HCT116 (cell line): ENCODE measurements around the gene NIN. TPM values are rescaled to one million over a fixed set of nuclear protein-coding genes. Genes with fewer than 3 reads are reported as not detected.

Experiments
- ATAC-seq: fragments of 200-7000 bp; cut with Tn5 transposase; 2 replicates; pipeline ENCODE4 v1.9.1; 2020; ENCODE audit warnings: mild to moderate bottlenecking, moderate library complexity
- BruUV-seq: library from RNA; stranded (reverse); fragments of 400-500 nt; replicated peaks from 2 replicates; lab custom pipeline; 2021; lab: Mats Ljungman, UMichigan
- CTCF ChIA-PET: fragments of 300-600 bp; sonication (Branson Sonifier 250); formaldehyde crosslinking; loops from one replicate; lab custom pipeline; 2021; ENCODE audit warnings: antibody characterized with exemption; lab: Charles Lee
- POLR2A ChIA-PET: fragments of 300-600, 350-600 bp; sonication (Branson Sonifier 250); formaldehyde crosslinking; loops from one replicate; lab custom pipeline; 2021; ENCODE audit warnings: antibody characterized with exemption; lab: Charles Lee
- RAD21 ChIA-PET, 2 experiments: fragments of 300-600 bp; sonication (Branson Sonifier 250); formaldehyde crosslinking; loops; one replicate each; lab custom pipeline; 2023; ENCODE audit warnings: low total read pairs in 2 of 2; ENCODE audit not compliant: uncharacterized antibody in 2 of 2, unreplicated experiment in 2 of 2, low non-redundant PET in 1 of 2; lab: Charles Lee
- DNase-seq: peaks from one replicate; pipeline ENCODE4 v3.0.0-alpha.2; 2010; ENCODE audit warnings: low read depth, low spot score
- H2AFZ ChIP-seq: fragments of 200-600 bp; shearing (Covaris generic), sonication (generic); 2 replicates; pipeline ENCODE4 v1.6.1; 2017; ENCODE audit warnings: low read depth, mixed run types, mixed read lengths, antibody characterized with exemption, low read length; ENCODE audit not compliant: poor library complexity, severe bottlenecking
- H3K27ac ChIP-seq: 2 replicates; pipeline ENCODE4 v1.5.1; 2012; ENCODE audit warnings: low read depth, low read length
- H3K27me3 ChIP-seq: fragments of 200-600 bp; sonication (generic); 2 replicates; pipeline ENCODE4 v1.6.1; 2016; ENCODE audit warnings: mixed run types, low read length, mixed read lengths; ENCODE audit not compliant: insufficient read depth
- H3K36me3 ChIP-seq, 2 experiments: fragments of 200-500 bp in 1 of 2; fragments of 200-600 bp in 1 of 2; sonication (Bioruptor generic) in 1 of 2; sonication (generic) in 1 of 2; 2 replicates each; pipeline versions ENCODE4 v1.5.1 to v1.6.1; 2014 to 2016; ENCODE audit warnings: low read length in 2 of 2, inconsistent platforms in 1 of 2, mixed read lengths in 1 of 2, mixed run types in 1 of 2; ENCODE audit not compliant: insufficient read depth in 2 of 2, control insufficient read depth in 1 of 2
- H3K4me1 ChIP-seq, 2 experiments: fragments of 200-600 bp in 1 of 2; sonication (generic) in 1 of 2; 2 replicates each; pipeline versions ENCODE4 v1.5.1 to v1.6.1; 2012 to 2017; ENCODE audit warnings: low read length in 2 of 2, inconsistent platforms in 1 of 2, mild to moderate bottlenecking in 1 of 2, mixed read lengths in 1 of 2, mixed run types in 1 of 2, moderate library complexity in 1 of 2; ENCODE audit not compliant: insufficient read depth in 2 of 2, control insufficient read depth in 1 of 2
- H3K4me2 ChIP-seq: fragments of 200-600 bp; sonication (generic); 2 replicates; pipeline ENCODE4 v1.6.1; 2017; ENCODE audit warnings: mixed run types, low read length, mixed read lengths
- H3K4me3 ChIP-seq, 2 experiments: fragments of 200-600 bp in 1 of 2; sonication (generic) in 1 of 2; replicated peaks in 1 of 2; 2 replicates each; pipeline ENCODE4 v1.5.1; 2011 to 2016; ENCODE audit warnings: low read length in 2 of 2, control low read depth in 1 of 2, low read depth in 1 of 2, mild to moderate bottlenecking in 1 of 2, mixed read lengths in 1 of 2, mixed run types in 1 of 2
- H3K79me2 ChIP-seq: fragments of 200-600 bp; sonication (generic); 2 replicates; pipeline ENCODE4 v1.6.1; 2017; ENCODE audit warnings: mild to moderate bottlenecking, mixed run types, low read length, moderate library complexity, mixed read lengths; ENCODE audit not compliant: insufficient read depth
- H3K9ac ChIP-seq: fragments of 200-600 bp; sonication (generic); 2 replicates; pipeline ENCODE4 v1.6.1; 2016; ENCODE audit warnings: low read length, mixed read lengths
- H3K9me2 ChIP-seq: fragments of 200-600 bp; sonication (generic), shearing (Covaris generic); 2 replicates; pipeline ENCODE4 v1.6.1; 2017; ENCODE audit warnings: mixed run types, mild to moderate bottlenecking, moderate library complexity; ENCODE audit not compliant: insufficient read depth
- H3K9me3 ChIP-seq, 2 experiments: fragments of 200-500 bp in 1 of 2; fragments of 200-600 bp in 1 of 2; sonication (Bioruptor generic) in 1 of 2; sonication (generic) in 1 of 2; 2 replicates each; pipeline ENCODE4 v1.6.1; 2014 to 2017; ENCODE audit warnings: low read length in 2 of 2, mixed read lengths in 2 of 2, inconsistent platforms in 1 of 2, low read depth in 1 of 2, mild to moderate bottlenecking in 1 of 2, mixed run types in 1 of 2, moderate library complexity in 1 of 2; ENCODE audit not compliant: control insufficient read depth in 1 of 2, insufficient read depth in 1 of 2
- H4K20me1 ChIP-seq: fragments of 200-600 bp; sonication (generic), shearing (Covaris generic); 2 replicates; pipeline ENCODE4 v1.6.1; 2017; ENCODE audit warnings: mixed run types, mild to moderate bottlenecking, moderate library complexity; ENCODE audit not compliant: insufficient read depth
- ATF3 ChIP-seq: IDR thresholded peaks from 2 replicates; pipeline ENCODE4 v1.6.1; 2012
- CEBPB ChIP-seq: IDR thresholded peaks from 2 replicates; pipeline ENCODE4 v1.6.1; 2012; ENCODE audit warnings: low read depth
- CTCF ChIP-seq, 3 experiments: fragments of 200-600 bp in 1 of 3; sonication (generic) in 1 of 3; IDR thresholded peaks in 2 of 3; conservative IDR thresholded peaks in 1 of 3; 2 replicates each; pipeline ENCODE4 v1.5.1; 2012 to 2017; ENCODE audit warnings: low read depth in 2 of 3, low read length in 2 of 3, antibody characterized with exemption in 1 of 3, borderline replicate concordance in 1 of 3, control low read depth in 1 of 3, mild to moderate bottlenecking in 1 of 3, mixed read lengths in 1 of 3, mixed run types in 1 of 3, moderate library complexity in 1 of 3; ENCODE audit not compliant: insufficient read depth in 1 of 3
- EGR1 ChIP-seq: IDR thresholded peaks from 2 replicates; pipeline ENCODE4 v1.6.1; 2012; ENCODE audit warnings: low read depth
- EZH2phosphoT487 ChIP-seq: fragments of 200-600 bp; IDR thresholded peaks from 2 replicates; pipeline ENCODE4 v1.6.1; 2018; ENCODE audit warnings: antibody characterized with exemption, borderline replicate concordance
- FOSL1 ChIP-seq: IDR thresholded peaks from 2 replicates; pipeline ENCODE4 v1.6.1; 2012; ENCODE audit warnings: low read depth
- JUND ChIP-seq: IDR thresholded peaks from 2 replicates; pipeline ENCODE4 v1.6.1; 2012
- MAX ChIP-seq: IDR thresholded peaks from 2 replicates; pipeline ENCODE4 v1.6.1; 2012
- POLR2A ChIP-seq: IDR thresholded peaks from 2 replicates; pipeline ENCODE4 v1.7.0; 2011; ENCODE audit warnings: borderline replicate concordance; ENCODE audit not compliant: insufficient read depth, insufficient read length; ENCODE audit errors: extremely low read depth
- RAD21 ChIP-seq: IDR thresholded peaks from 2 replicates; pipeline ENCODE4 v1.6.1; 2012; ENCODE audit warnings: low read depth, mild to moderate bottlenecking
- REST ChIP-seq: IDR thresholded peaks from 2 replicates; pipeline ENCODE4 v1.6.1; 2012; ENCODE audit warnings: low read depth
- SIN3A ChIP-seq: IDR thresholded peaks from 2 replicates; pipeline ENCODE4 v1.6.1; 2012; ENCODE audit warnings: low read depth
- SP1 ChIP-seq: IDR thresholded peaks from 2 replicates; pipeline ENCODE4 v1.6.1; 2012; ENCODE audit warnings: low read depth
- SRF ChIP-seq: IDR thresholded peaks from 2 replicates; pipeline ENCODE4 v1.6.1; 2012; ENCODE audit warnings: low read depth
- YY1 ChIP-seq: IDR thresholded peaks from 2 replicates; pipeline ENCODE4 v1.6.1; 2011; ENCODE audit warnings: low read length, low read depth, moderate library complexity, mild to moderate bottlenecking; ENCODE audit not compliant: insufficient replicate concordance; ENCODE audit errors: extremely low read depth
- ZBTB33 ChIP-seq: IDR thresholded peaks from 2 replicates; pipeline ENCODE4 v1.6.1; 2011; ENCODE audit warnings: mild to moderate bottlenecking, low read length, moderate library complexity; ENCODE audit not compliant: insufficient replicate concordance; ENCODE audit errors: extremely low read depth
- ZFX ChIP-seq: fragments of 450-650 bp; IDR thresholded peaks from 2 replicates; pipeline ENCODE4 v1.6.1; 2017
- ZNF274 ChIP-seq: fragments of 200-500 bp; sonication (Bioruptor generic); IDR thresholded peaks from 2 replicates; pipeline ENCODE4 v1.6.1; 2014; ENCODE audit warnings: mild to moderate bottlenecking, low read depth, low read length, inconsistent platforms
- intact Hi-C: fragments of 100-400 bp; cut with micrococcal nuclease; formaldehyde crosslinking; loops from 2 replicates; pipeline ENCODE4 v1.10.0; 2022
- total RNA-seq: library from RNA; stranded (reverse); gene quantifications from one replicate; pipeline ENCODE4 v1.2.1, GENCODE V29; 2021; ENCODE audit not compliant: unreplicated experiment

NIN gene
- total RNA-seq, 1 experiment from 2014 or later: 39.6 TPM

GRCh38 chr14:50795142-50795541, 35.8 kb downstream of the NIN start:
- H3K79me2 ChIP-seq: 0 out of 2 replicates have a peak, but pooled peaks cover 6% of the 10 kb centered on the region
- H3K4me1 ChIP-seq: no peaks in the 10 kb centered on the region
- peaks cover 3 to 5% of the 10 kb centered on the region in 2 experiments; a peak in 3 of 4 replicates for H3K36me3 ChIP-seq
- H4K20me1 ChIP-seq: no peaks in the 10 kb centered on the region
- no peak overlapping the region for H3K4me2 ChIP-seq
- H3K27me3 ChIP-seq: no peaks in the 10 kb centered on the region
- ATAC-seq (no peak), DNase-seq (no peak)
- CTCF ChIA-PET: interaction anchor here (1.4 kb wide), 1 partner anchor 65 kb away, joined by 4 read pairs; no protein-coding TSS in a partner anchor
- H3K9me3 ChIP-seq: no peaks in the 10 kb centered on the region
- no peak overlapping the region for H3K9ac ChIP-seq
- no peak overlapping the region for H2AFZ ChIP-seq
- intact Hi-C loops: no loop called here
- H3K4me3 ChIP-seq: no peak overlapping the region
- RAD21 ChIA-PET: no interaction called here
- no peak overlapping the region for H3K27ac ChIP-seq
- TF ChIP-seq RAD21 (no peak), POLR2A (no peak), EZH2phosphoT487 (no peak), MAX (no peak), CTCF (IDR thresholded peaks at IDR 0.05 in 2 of 3, conservative IDR thresholded peaks at IDR 0.05 in 1 of 3; ENCODE audit: borderline replicate concordance in 1 of 3, insufficient read depth in 1 of 3, low read depth in 2 of 3, low read length in 2 of 3) (no peak), CEBPB (no peak), YY1 (no peak), JUND (no peak), EGR1 (no peak), SIN3A (no peak), REST (no peak), ZBTB33 (no peak), FOSL1 (no peak), ZNF274 (no peak), ZFX (no peak), SP1 (no peak), ATF3 (no peak), SRF (no peak)
- TF ChIP-seq, all 23 proteins: peak for 0
- H3K9me2 ChIP-seq: no peaks in the 10 kb centered on the region
- POLR2A ChIA-PET: no interaction called here
- no TSS peak for BruUV-seq
